B cell (primary cell): ENCODE data around the gene BLM.

ENCODE experiments used
- CTCF ChIP-seq: fragments of 200-600 bp; IDR thresholded peaks from one replicate; pipeline ENCODE4 v1.8.0; 2022; ENCODE audit warnings: antibody characterized with exemption, mild to moderate bottlenecking
- EZH2 ChIP-seq: IDR thresholded peaks from 2 replicates; pipeline ENCODE4 v1.6.1; 2012; ENCODE audit warnings: borderline replicate concordance, low read depth, mild to moderate bottlenecking, moderate library complexity, low read length; ENCODE audit not compliant: insufficient read depth, poor library complexity, severe bottlenecking

DNA sequence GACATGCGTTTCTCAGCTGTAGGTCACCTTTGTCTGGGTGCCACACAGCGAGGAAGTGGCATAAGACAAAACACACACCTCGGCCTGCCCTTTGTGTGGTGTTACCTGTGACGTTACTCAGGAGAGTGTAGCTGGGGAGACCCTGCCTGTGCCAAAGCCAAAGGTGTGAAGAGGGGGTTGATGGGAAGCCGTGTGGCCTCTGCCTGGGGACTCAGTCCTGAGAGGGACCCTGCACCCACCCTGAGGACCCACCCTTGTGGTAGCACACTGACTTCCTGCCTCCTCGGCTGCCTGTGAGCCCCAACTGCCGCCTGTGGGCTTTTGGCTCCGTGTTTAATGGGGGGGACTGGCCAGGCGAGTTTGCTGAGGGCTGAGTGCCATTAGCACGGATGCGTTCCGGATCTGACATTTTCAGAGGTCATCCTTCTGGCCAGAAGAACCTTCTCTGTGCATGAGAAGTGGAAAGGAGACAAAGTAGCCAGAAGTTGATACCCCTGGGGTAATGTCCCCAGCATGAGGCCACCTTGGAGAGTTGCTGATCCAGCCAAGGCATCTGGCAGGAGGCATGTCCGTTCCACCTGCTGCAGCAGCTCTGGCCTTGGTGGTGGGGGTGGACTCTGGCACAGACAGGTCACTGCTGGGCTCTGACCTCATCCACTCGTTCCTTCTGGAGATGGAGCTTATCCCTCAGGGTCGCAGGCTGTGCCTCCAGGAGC is 99.4 kb downstream of the BLM start:
- no peak for TF ChIP-seq EZH2
- TF ChIP-seq CTCF: no peak
